ENCODE data around the gene IRF4. TPM values are rescaled to one million over a fixed set of nuclear protein-coding genes. Genes with fewer than 3 reads are reported as not detected.

IRF4 gene
- total RNA-seq, 2 donors from 2014 or later, result 0.26 TPM; not detected in 1

GRCh38 chr6:385614-386013 is 5.9 kb upstream of the IRF4 start:
- Histone ChIP-seq H3K27ac (no peak overlapping the region), H3K4me1 (peaks cover under 1% of the 10 kb centered on the region), H3K9me3 (no peaks in the 10 kb centered on the region), H3K36me3 (replicated peaks in 1 of 2; ENCODE audit: insufficient read depth in 1 of 2, low read depth in 2 of 2) (no peaks in the 10 kb centered on the region), H3K4me3 (no peak overlapping the region), H3K27me3 (peaks cover 0 to 7% of the 10 kb centered on the region in 2 donors)
- intact Hi-C loops (cut with DNase I), result no loop called here
- ATAC-seq (no peak), DNase-seq (no peak)
- 75 to 77% methylated on average over 8 to 10 of the region's 10 CpGs for WGBS, 2 donors
- TF ChIP-seq POLR2A (IDR thresholded peaks at IDR 0.05), result no peak
- TF ChIP-seq, protein P1, sequence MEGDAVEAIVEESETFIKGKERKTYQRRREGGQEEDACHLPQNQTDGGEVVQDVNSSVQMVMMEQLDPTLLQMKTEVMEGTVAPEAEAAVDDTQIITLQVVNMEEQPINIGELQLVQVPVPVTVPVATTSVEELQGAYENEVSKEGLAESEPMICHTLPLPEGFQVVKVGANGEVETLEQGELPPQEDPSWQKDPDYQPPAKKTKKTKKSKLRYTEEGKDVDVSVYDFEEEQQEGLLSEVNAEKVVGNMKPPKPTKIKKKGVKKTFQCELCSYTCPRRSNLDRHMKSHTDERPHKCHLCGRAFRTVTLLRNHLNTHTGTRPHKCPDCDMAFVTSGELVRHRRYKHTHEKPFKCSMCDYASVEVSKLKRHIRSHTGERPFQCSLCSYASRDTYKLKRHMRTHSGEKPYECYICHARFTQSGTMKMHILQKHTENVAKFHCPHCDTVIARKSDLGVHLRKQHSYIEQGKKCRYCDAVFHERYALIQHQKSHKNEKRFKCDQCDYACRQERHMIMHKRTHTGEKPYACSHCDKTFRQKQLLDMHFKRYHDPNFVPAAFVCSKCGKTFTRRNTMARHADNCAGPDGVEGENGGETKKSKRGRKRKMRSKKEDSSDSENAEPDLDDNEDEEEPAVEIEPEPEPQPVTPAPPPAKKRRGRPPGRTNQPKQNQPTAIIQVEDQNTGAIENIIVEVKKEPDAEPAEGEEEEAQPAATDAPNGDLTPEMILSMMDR (IDR thresholded peaks at IDR 0.05), result no peak

GRCh38 chr6:386688-387266 is 4.8 kb upstream of the IRF4 start:
- Histone ChIP-seq H3K27me3 (peaks cover 0 to 14% of the 10 kb centered on the region in 2 donors), H3K9me3 (no peaks in the 10 kb centered on the region), H3K27ac (no peak overlapping the region), H3K4me3 (no peak overlapping the region), H3K4me1 (peaks cover 12% of the 10 kb centered on the region), H3K36me3 (replicated peaks in 1 of 2; ENCODE audit: insufficient read depth in 1 of 2, low read depth in 2 of 2) (no peaks in the 10 kb centered on the region)
- WGBS, 2 donors, result 78% methylated on average over 17 to 18 of the region's 18 CpGs
- TF ChIP-seq POLR2A (IDR thresholded peaks at IDR 0.05), result no peak
- TF ChIP-seq, protein P1 (IDR thresholded peaks at IDR 0.05), result no peak
- intact Hi-C loops (cut with DNase I), result no loop called here
- no peak for DNase-seq
- no peak for ATAC-seq

DNA sequence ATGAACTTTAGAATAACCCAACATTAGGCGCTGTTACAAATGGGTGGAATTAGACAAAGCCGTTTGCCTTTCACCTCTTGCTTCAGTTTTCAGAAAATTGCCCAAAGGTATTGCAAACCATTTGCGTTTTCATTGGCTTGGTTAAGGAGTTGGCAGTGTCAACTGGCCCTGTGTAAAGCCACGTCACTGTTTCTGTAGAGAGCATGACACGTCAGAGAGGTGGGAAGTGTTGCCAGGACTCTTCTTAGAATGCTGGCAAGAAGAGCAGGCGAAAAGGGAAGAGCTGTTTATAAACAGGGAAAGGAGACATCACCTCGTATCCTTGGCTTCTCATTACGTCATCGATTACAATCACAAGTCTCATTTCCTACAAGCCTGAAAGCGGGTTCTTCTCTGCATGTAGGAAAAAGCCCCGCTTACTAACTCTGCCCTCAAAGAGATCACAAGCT is 4.2 kb upstream of the IRF4 start:
- TF ChIP-seq POLR2A (IDR thresholded peaks at IDR 0.05), result no peak
- TF ChIP-seq, protein P1 (IDR thresholded peaks at IDR 0.05), result no peak
- no peaks in the 10 kb centered on the region for H3K36me3 ChIP-seq (replicated peaks in 1 of 2; ENCODE audit: insufficient read depth in 1 of 2, low read depth in 2 of 2)
- no peak for DNase-seq
- H3K4me1 ChIP-seq, result peaks cover 18% of the 10 kb centered on the region
- 55 to 59% methylated on average over 11 of the region's 11 CpGs for WGBS, 2 donors
- intact Hi-C loops (cut with DNase I), result no loop called here
- ATAC-seq, result no peak
- H3K27ac ChIP-seq, result no peak overlapping the region
- H3K4me3 ChIP-seq, result no peak overlapping the region
- peaks cover 0 to 20% of the 10 kb centered on the region in 2 donors for H3K27me3 ChIP-seq
- H3K9me3 ChIP-seq, result no peaks in the 10 kb centered on the region

GRCh38 chr6:388202-388903 is 3.2 kb upstream of the IRF4 start:
- TF ChIP-seq, protein P1 (IDR thresholded peaks at IDR 0.05), result no peak
- TF ChIP-seq POLR2A (IDR thresholded peaks at IDR 0.05), result no peak
- ATAC-seq, result no peak
- no peak for DNase-seq

More at GRCh38 chr6:388202-388903, 3.2 kb upstream of the IRF4 start:
- Histone ChIP-seq H3K27me3 (peaks cover 0 to 22% of the 10 kb centered on the region in 2 donors), H3K4me1 (peaks cover 28% of the 10 kb centered on the region), H3K4me3 (no peak overlapping the region), H3K9me3 (no peaks in the 10 kb centered on the region), H3K27ac (no peak overlapping the region), H3K36me3 (replicated peaks in 1 of 2; ENCODE audit: insufficient read depth in 1 of 2, low read depth in 2 of 2) (no peaks in the 10 kb centered on the region)
- WGBS, 2 donors, result 49 to 65% methylated on average over 10 of the region's 10 CpGs
- intact Hi-C loops (cut with DNase I), result no loop called here

All from body of pancreas (tissue), 4 donors.